DOHH2 (cell line): ENCODE data around the gene DNAH14.

ENCODE experiments used
- H3F3A ChIP-seq: fragments of 200-600 bp; sonication (generic), shearing (Covaris generic); 2 replicates; pipeline ENCODE4 v1.6.0; 2016; ENCODE audit warnings: antibody characterized with exemption, mild to moderate bottlenecking; ENCODE audit not compliant: control insufficient read depth, insufficient read depth
- H3K27ac ChIP-seq: fragments of 200-600 bp; sonication (generic); 2 replicates; pipeline ENCODE4 v1.5.1; 2014; ENCODE audit warnings: low read depth, mild to moderate bottlenecking, low read length, moderate library complexity
- H3K27me3 ChIP-seq: fragments of 200-600 bp; sonication (generic); 2 replicates; pipeline ENCODE4 v1.6.1; 2014; ENCODE audit warnings: mild to moderate bottlenecking, low read length, mixed read lengths; ENCODE audit not compliant: control insufficient read depth
- H3K36me3 ChIP-seq: fragments of 200-600 bp; sonication (generic); 2 replicates; pipeline ENCODE4 v1.6.1; 2014; ENCODE audit warnings: mild to moderate bottlenecking, low read length, moderate library complexity, mixed read lengths; ENCODE audit not compliant: control insufficient read depth
- H3K4me1 ChIP-seq: fragments of 200-600 bp; sonication (generic); 2 replicates; pipeline ENCODE4 v1.6.1; 2014; ENCODE audit warnings: mild to moderate bottlenecking, low read length, mixed read lengths; ENCODE audit not compliant: control insufficient read depth
- H3K4me2 ChIP-seq: fragments of 200-600 bp; sonication (generic); 2 replicates; pipeline ENCODE4 v1.6.0; 2014; ENCODE audit warnings: mild to moderate bottlenecking, low read length, moderate library complexity
- H3K4me3 ChIP-seq: fragments of 200-600 bp; sonication (generic); 2 replicates; pipeline ENCODE4 v1.5.1; 2014; ENCODE audit warnings: mild to moderate bottlenecking, low read length, mixed read lengths
- H3K79me2 ChIP-seq: fragments of 200-600 bp; sonication (generic); 2 replicates; pipeline ENCODE4 v1.6.1; 2014; ENCODE audit warnings: mild to moderate bottlenecking, low read length, mixed read lengths; ENCODE audit not compliant: control insufficient read depth
- H3K9me2 ChIP-seq: fragments of 200-600 bp; sonication (generic); replicated peaks from 2 replicates; pipeline ENCODE4 v1.6.1; 2014; ENCODE audit warnings: mild to moderate bottlenecking, low read length, mixed read lengths; ENCODE audit not compliant: control insufficient read depth
- H3K9me3 ChIP-seq: fragments of 200-600 bp; sonication (generic); 2 replicates; pipeline ENCODE4 v1.6.1; 2014; ENCODE audit warnings: antibody characterized with exemption, low read length, mixed read lengths; ENCODE audit not compliant: control insufficient read depth, insufficient read depth
- H4K20me1 ChIP-seq: fragments of 200-600 bp; sonication (generic); 2 replicates; pipeline ENCODE4 v1.6.0; 2014; ENCODE audit warnings: low read depth, mild to moderate bottlenecking, antibody characterized with exemption, low read length, moderate library complexity; ENCODE audit not compliant: control insufficient read depth, insufficient read depth
- EZH2phosphoT487 ChIP-seq: fragments of 200-600 bp; sonication (generic); IDR thresholded peaks from 2 replicates; pipeline ENCODE4 v1.6.1; 2017; ENCODE audit warnings: borderline replicate concordance, mild to moderate bottlenecking, antibody characterized with exemption, low read length, moderate library complexity, mixed read lengths
- TF ChIP-seq, protein P1 (sequence below): fragments of 200-600 bp; sonication (generic); IDR thresholded peaks from one replicate; pipeline ENCODE4 v1.5.1; 2014; ENCODE audit warnings: antibody characterized with exemption, mild to moderate bottlenecking, low read depth, low read length; ENCODE audit not compliant: poor library complexity, severe bottlenecking

DNAH14 gene

DNA sequence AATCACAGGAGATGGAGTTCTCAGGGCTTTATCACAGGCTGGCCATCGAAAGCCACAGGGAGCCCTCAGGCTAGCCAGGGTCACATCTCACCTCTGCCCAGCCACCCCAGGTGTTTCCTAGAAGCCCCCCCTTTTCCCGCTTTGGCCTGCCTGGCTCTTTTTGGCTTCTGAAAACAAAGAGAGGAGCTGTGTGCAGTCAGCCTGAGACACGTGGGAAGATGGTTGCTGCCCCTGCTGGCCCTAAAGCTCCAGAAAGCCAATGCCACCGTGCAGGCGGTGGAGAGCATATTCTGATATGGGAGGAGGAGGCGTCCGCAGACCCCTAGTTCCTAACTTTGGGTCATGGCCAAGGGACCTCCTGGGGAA, 517.1 kb downstream of the DNAH14 start:
- no peak for TF ChIP-seq EZH2phosphoT487
- TF ChIP-seq, protein P1, sequence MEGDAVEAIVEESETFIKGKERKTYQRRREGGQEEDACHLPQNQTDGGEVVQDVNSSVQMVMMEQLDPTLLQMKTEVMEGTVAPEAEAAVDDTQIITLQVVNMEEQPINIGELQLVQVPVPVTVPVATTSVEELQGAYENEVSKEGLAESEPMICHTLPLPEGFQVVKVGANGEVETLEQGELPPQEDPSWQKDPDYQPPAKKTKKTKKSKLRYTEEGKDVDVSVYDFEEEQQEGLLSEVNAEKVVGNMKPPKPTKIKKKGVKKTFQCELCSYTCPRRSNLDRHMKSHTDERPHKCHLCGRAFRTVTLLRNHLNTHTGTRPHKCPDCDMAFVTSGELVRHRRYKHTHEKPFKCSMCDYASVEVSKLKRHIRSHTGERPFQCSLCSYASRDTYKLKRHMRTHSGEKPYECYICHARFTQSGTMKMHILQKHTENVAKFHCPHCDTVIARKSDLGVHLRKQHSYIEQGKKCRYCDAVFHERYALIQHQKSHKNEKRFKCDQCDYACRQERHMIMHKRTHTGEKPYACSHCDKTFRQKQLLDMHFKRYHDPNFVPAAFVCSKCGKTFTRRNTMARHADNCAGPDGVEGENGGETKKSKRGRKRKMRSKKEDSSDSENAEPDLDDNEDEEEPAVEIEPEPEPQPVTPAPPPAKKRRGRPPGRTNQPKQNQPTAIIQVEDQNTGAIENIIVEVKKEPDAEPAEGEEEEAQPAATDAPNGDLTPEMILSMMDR: no peak
- Histone ChIP-seq H3K9me2 (no peaks in the 10 kb centered on the region), H3K27me3 (no peaks in the 10 kb centered on the region), H3K4me2 (no peak overlapping the region), H3K4me3 (no peak overlapping the region), H3K4me1 (peaks cover 48% of the 10 kb centered on the region), H3K36me3 (no peaks in the 10 kb centered on the region), H3K79me2 (no peaks in the 10 kb centered on the region), H3K27ac (no peak overlapping the region), H4K20me1 (no peaks in the 10 kb centered on the region), H3F3A (peaks cover 9% of the 10 kb centered on the region), H3K9me3 (no peaks in the 10 kb centered on the region)

DNA sequence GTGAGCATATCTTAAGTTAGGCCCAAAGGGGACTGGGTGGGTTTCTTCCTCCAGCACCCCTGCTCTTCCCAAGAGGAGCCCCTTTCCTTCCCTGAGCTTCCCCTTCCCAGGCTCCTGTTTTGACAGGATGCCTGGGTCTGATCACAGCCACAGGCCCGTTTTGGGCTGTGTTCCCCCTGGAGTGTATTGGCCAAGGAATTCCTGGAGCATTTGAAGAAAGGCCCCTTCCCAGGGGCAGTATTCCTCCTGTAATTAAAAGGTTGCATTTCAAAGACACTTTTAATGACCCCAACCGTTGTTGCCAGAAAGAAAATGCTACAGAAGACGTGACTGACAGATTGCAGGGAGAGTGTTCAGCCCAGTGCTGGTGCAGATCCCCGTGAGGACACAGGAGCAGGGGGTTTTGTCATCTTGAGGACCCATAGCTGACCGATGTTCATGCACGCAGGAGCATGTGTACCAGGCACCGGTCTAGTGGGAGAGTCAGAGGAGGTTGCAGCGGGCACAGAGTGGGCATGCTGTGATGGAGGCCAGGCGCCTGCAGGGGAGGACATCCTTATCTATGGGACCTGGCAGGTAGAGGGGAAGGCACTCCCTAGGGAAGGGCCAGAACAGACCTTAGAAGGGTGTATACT, 517.6 kb downstream of the DNAH14 start:
- H3K4me3 ChIP-seq: no peak overlapping the region
- H3K27ac ChIP-seq: no peak overlapping the region
- no peaks in the 10 kb centered on the region for H4K20me1 ChIP-seq
- H3K27me3 ChIP-seq: no peaks in the 10 kb centered on the region
- TF ChIP-seq, protein P1: no peak
- no peak for TF ChIP-seq EZH2phosphoT487
- no peak overlapping the region for H3K4me2 ChIP-seq
- H3K36me3 ChIP-seq: no peaks in the 10 kb centered on the region
- no peaks in the 10 kb centered on the region for H3K9me3 ChIP-seq
- no peaks in the 10 kb centered on the region for H3K9me2 ChIP-seq
- peaks cover 43% of the 10 kb centered on the region for H3K4me1 ChIP-seq
- peaks cover 9% of the 10 kb centered on the region for H3F3A ChIP-seq
- H3K79me2 ChIP-seq: no peaks in the 10 kb centered on the region

DNA sequence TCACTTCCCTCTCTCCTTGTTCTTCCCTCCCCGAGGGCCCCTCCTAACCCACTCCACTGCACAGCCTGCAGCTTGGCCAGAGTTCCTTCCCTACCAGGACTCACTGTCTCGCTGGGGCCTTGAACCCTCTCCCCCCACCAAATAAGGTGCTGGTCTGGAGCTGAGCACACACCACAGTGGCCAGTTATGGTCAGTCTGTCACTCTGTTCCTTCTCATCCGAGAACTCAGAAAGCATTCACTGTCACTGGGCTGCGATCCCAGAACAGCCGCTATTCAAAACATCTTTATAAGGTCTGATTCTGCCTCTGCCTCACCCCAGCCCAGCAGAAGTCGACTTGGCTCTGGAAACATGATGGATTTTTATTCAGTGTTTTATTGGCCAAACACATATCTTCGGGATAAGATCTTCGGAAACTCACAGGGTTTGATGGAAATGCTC, 518.2 kb downstream of the DNAH14 start:
- H3K4me2 ChIP-seq: no peak overlapping the region
- TF ChIP-seq, protein P1: no peak
- TF ChIP-seq EZH2phosphoT487: no peak
- H3K4me1 ChIP-seq: peaks cover 38% of the 10 kb centered on the region

More for the DNA sequence above, 518.2 kb downstream of the DNAH14 start:
- Histone ChIP-seq H3K9me3 (no peaks in the 10 kb centered on the region), H4K20me1 (no peaks in the 10 kb centered on the region), H3K27ac (no peak overlapping the region), H3K79me2 (no peaks in the 10 kb centered on the region), H3K4me3 (no peak overlapping the region), H3K9me2 (no peaks in the 10 kb centered on the region), H3K27me3 (no peaks in the 10 kb centered on the region), H3K36me3 (no peaks in the 10 kb centered on the region), H3F3A (peaks cover 9% of the 10 kb centered on the region)
